CD14-positive monocyte (primary cell): ENCODE data around the gene LPIN2. TPM values are rescaled to one million over a fixed set of nuclear protein-coding genes. Genes with fewer than 3 reads are reported as not detected.
A peak's percentile ranks its signal among the peaks of the same experiment; 100 is the strongest.

Experiments used
- DNase-seq, 3 donors: peaks; one replicate each; pipeline ENCODE4 v3.0.0-alpha.2; 2011 to 2022
- H2AFZ ChIP-seq: 2 replicates; pipeline ENCODE4 v1.6.0; 2012; ENCODE audit warnings: mild to moderate bottlenecking, low read depth, low read length, inconsistent platforms; ENCODE audit not compliant: insufficient read depth, poor library complexity, severe bottlenecking
- H3K27ac ChIP-seq, 2 donors: 1 replicate in 1 of 2; 2 replicates in 1 of 2; pipeline ENCODE4 v1.5.1; 2012 to 2013; ENCODE audit warnings: low read length in 2 of 2, control low read depth in 1 of 2, inconsistent platforms in 1 of 2, low read depth in 1 of 2, mild to moderate bottlenecking in 1 of 2
- H3K27me3 ChIP-seq, 2 donors: one replicate each; pipeline versions ENCODE4 v1.6.0 to v1.6.1; 2011 to 2013; ENCODE audit warnings: low read length in 2 of 2; ENCODE audit not compliant: control insufficient read depth in 2 of 2, insufficient read depth in 2 of 2
- H3K36me3 ChIP-seq, 2 donors: replicated peaks in 1 of 2; 1 replicate in 1 of 2; 2 replicates in 1 of 2; pipeline versions ENCODE4 v1.5.1 to v1.6.1; 2012 to 2013; ENCODE audit warnings: low read length in 2 of 2, control low read depth in 1 of 2, inconsistent platforms in 1 of 2, mild to moderate bottlenecking in 1 of 2; ENCODE audit not compliant: insufficient read depth in 2 of 2, control insufficient read depth in 1 of 2
- H3K4me1 ChIP-seq, 2 donors: 1 replicate in 1 of 2; 2 replicates in 1 of 2; pipeline versions ENCODE4 v1.5.1 to v1.6.1; 2012 to 2013; ENCODE audit warnings: low read length in 2 of 2, control low read depth in 1 of 2, inconsistent platforms in 1 of 2, mild to moderate bottlenecking in 1 of 2, moderate library complexity in 1 of 2; ENCODE audit not compliant: insufficient read depth in 2 of 2, control insufficient read depth in 1 of 2
- H3K4me2 ChIP-seq: replicated peaks from 2 replicates; pipeline ENCODE3; 2012; ENCODE audit warnings: low read length, moderate library complexity, mild to moderate bottlenecking; ENCODE audit not compliant: poor library complexity, severe bottlenecking; ENCODE audit errors: extremely low read depth
- H3K4me3 ChIP-seq, 3 experiments: fragments of 200-600 bp in 1 of 3; sonication (generic) in 1 of 3; replicated peaks in 1 of 3; 1 replicate in 2 of 3; 2 replicates in 1 of 3; pipeline ENCODE4 v1.5.1; 2011 to 2013; ENCODE audit warnings: low read length in 3 of 3, mild to moderate bottlenecking in 3 of 3, control low read depth in 2 of 3, low read depth in 2 of 3, inconsistent platforms in 1 of 3, moderate library complexity in 1 of 3
- H3K79me2 ChIP-seq: 2 replicates; pipeline ENCODE4 v1.6.0; 2012; ENCODE audit warnings: mild to moderate bottlenecking, control low read depth, inconsistent platforms, low read length, moderate library complexity; ENCODE audit not compliant: insufficient read depth
- H3K9ac ChIP-seq: 2 replicates; pipeline ENCODE4 v1.6.0; 2017; ENCODE audit warnings: low read length, mild to moderate bottlenecking; ENCODE audit not compliant: insufficient read depth, poor library complexity, severe bottlenecking
- H3K9me3 ChIP-seq, 2 donors: replicated peaks in 1 of 2; 1 replicate in 1 of 2; 2 replicates in 1 of 2; pipeline versions ENCODE4 v1.5.1 to v1.6.1; 2012 to 2013; ENCODE audit warnings: low read length in 2 of 2, control low read depth in 1 of 2; ENCODE audit not compliant: control insufficient read depth in 1 of 2, insufficient read depth in 1 of 2
- H4K20me1 ChIP-seq: 2 replicates; pipeline ENCODE4 v1.6.0; 2012; ENCODE audit warnings: mild to moderate bottlenecking, low read length, control low read depth, moderate library complexity; ENCODE audit not compliant: insufficient read depth
- H3K27ac Mint-ChIP-seq, 7 donors: one replicate each; pipeline ENCODE4 v1.8.0; 2020; ENCODE audit warnings: mild to moderate bottlenecking in 7 of 7, mixed read lengths in 7 of 7, moderate library complexity in 6 of 7, inconsistent platforms in 2 of 7
- H3K27me3 Mint-ChIP-seq, 3 donors: one replicate each; pipeline ENCODE4 v1.8.0; 2021 to 2022; ENCODE audit warnings: low read depth in 3 of 3, mild to moderate bottlenecking in 3 of 3, mixed read lengths in 3 of 3, moderate library complexity in 3 of 3, inconsistent platforms in 1 of 3
- H3K36me3 Mint-ChIP-seq, 2 donors: one replicate each; pipeline ENCODE4 v1.8.0; 2020; ENCODE audit warnings: mixed read lengths in 2 of 2, inconsistent platforms in 1 of 2, mild to moderate bottlenecking in 1 of 2
- H3K4me1 Mint-ChIP-seq: one replicate; pipeline ENCODE4 v1.8.0; 2020; ENCODE audit warnings: mild to moderate bottlenecking, mixed read lengths
- H3K4me3 Mint-ChIP-seq, 2 donors: one replicate each; pipeline ENCODE4 v1.8.0; 2020; ENCODE audit warnings: mild to moderate bottlenecking in 2 of 2, mixed read lengths in 2 of 2, moderate library complexity in 1 of 2
- H3K9me3 Mint-ChIP-seq, 7 donors: one replicate each; pipeline ENCODE4 v1.8.0; 2020 to 2022; ENCODE audit warnings: mixed read lengths in 7 of 7, mild to moderate bottlenecking in 6 of 7, moderate library complexity in 6 of 7, inconsistent platforms in 2 of 7
- CTCF ChIP-seq: fragments of 200-600 bp; IDR thresholded peaks from one replicate; pipeline ENCODE4 v1.8.0; 2022; ENCODE audit warnings: antibody characterized with exemption, mild to moderate bottlenecking
- WGBS: methylation state at CpG from one replicate; pipeline ENCODE4 v1.1.5; 2013; ENCODE audit warnings: missing lambda C conversion rate; ENCODE audit not compliant: insufficient coverage; 5-methylcytosine and 5-hydroxymethylcytosine counted together
- intact Hi-C, 2 donors: fragments of 100-400 bp; cut with micrococcal nuclease; formaldehyde crosslinking; loops; one replicate each; pipeline versions ENCODE4 v1.15.0 to v1.15.1; 2023
- polyA plus RNA-seq, 3 donors: library from polyadenylated mRNA; depleted of rRNA in 1 of 3; unstranded in 2 of 3; stranded (reverse) in 1 of 3; fragments of 300-500 nt in 2 of 3; fragments of >200 nt in 1 of 3; fragmentation: Illumina TruSeq in 2 of 3; gene quantifications; 1 replicate in 2 of 3; 2 replicates in 1 of 3; pipeline ENCODE4 v1.2.3, GENCODE V29; 2012 to 2021

Gene LPIN2
- polyA plus RNA-seq, 3 donors, result 9.3 to 16.3 (median 10.3) TPM

- H4K20me1 ChIP-seq, result peaks cover 13% of the 10 kb centered on the region
- Mint-ChIP-seq H3K4me1 (peaks cover 71% of the 10 kb centered on the region), H3K36me3 (peaks cover 13 to 16% of the 10 kb centered on the region in 2 donors), H3K4me3 (no peak overlapping the region), H3K27ac (peak overlapping the region; percentile 35 to 94 (median 61)), H3K27me3 (peaks cover 0 to 4% (median 0%) of the 10 kb centered on the region in 3 donors), H3K9me3 (no peaks in the 10 kb centered on the region)
- peaks cover 60 to 80% of the 10 kb centered on the region in 2 donors for H3K4me1 ChIP-seq
- H3K9ac ChIP-seq, result no peak overlapping the region
- no peak overlapping the region for H2AFZ ChIP-seq
- WGBS, result no CpG with 5 or more reads among the region's 2 CpGs
- no peak for TF ChIP-seq CTCF
- no peak overlapping the region for H3K4me3 ChIP-seq
- H3K9me3 ChIP-seq, result no peaks in the 10 kb centered on the region
- H3K27me3 ChIP-seq, result no peaks in the 10 kb centered on the region
- H3K27ac ChIP-seq, result peak overlapping the region in 1 of 2 donors; percentile 95
- H3K4me2 ChIP-seq, result no peak overlapping the region
- no peaks in the 10 kb centered on the region for H3K36me3 ChIP-seq
- intact Hi-C loops, result loop anchor here in 1 of 2 donors (10.0 kb wide), 1 partner anchor 138 kb away; the partner anchor contains the start of gene EMILIN2
- DNase-seq, result no peak
- peaks cover 83% of the 10 kb centered on the region for H3K79me2 ChIP-seq
Measured at GRCh38 chr18:2982452-2983269, 30.3 kb downstream of the LPIN2 start.

GRCh38 chr18:2982022-2982421, 30.9 kb downstream of the LPIN2 start:
- Mint-ChIP-seq H3K27ac (peak overlapping the region; percentile 41 to 98 (median 96)), H3K9me3 (no peaks in the 10 kb centered on the region), H3K4me1 (peaks cover 71% of the 10 kb centered on the region), H3K27me3 (peaks cover 0 to 4% (median 0%) of the 10 kb centered on the region in 3 donors), H3K4me3 (no peak overlapping the region), H3K36me3 (peaks cover 6 to 14% of the 10 kb centered on the region in 2 donors)
- peaks cover 13% of the 10 kb centered on the region for H4K20me1 ChIP-seq
- no CpG with 5 or more reads among the region's 1 CpG for WGBS
- H3K27ac ChIP-seq, result peak overlapping the region in 1 of 2 donors; percentile 95
- no peak overlapping the region for H3K9ac ChIP-seq
- TF ChIP-seq CTCF, result no peak
- no peaks in the 10 kb centered on the region for H3K9me3 ChIP-seq
- H3K36me3 ChIP-seq, result no peaks in the 10 kb centered on the region
- H3K27me3 ChIP-seq, result no peaks in the 10 kb centered on the region
- H3K4me1 ChIP-seq, result peaks cover 60 to 80% of the 10 kb centered on the region in 2 donors
- no peak overlapping the region for H3K4me2 ChIP-seq
- peaks cover 83% of the 10 kb centered on the region for H3K79me2 ChIP-seq
- intact Hi-C loops, result loop anchor here in 1 of 2 donors (10.0 kb wide), 1 partner anchor 137 kb away; the partner anchor contains the start of gene EMILIN2
- H2AFZ ChIP-seq, result no peak overlapping the region
- H3K4me3 ChIP-seq, result no peak overlapping the region
- no peak for DNase-seq
